Measurements from ENCODE around the gene CES2. TPM values are rescaled to one million over a fixed set of nuclear protein-coding genes. Genes with fewer than 3 reads are reported as not detected.

Gene CES2
- total RNA-seq, 1 donor from 2014 or later, result 47.6 TPM

DNA sequence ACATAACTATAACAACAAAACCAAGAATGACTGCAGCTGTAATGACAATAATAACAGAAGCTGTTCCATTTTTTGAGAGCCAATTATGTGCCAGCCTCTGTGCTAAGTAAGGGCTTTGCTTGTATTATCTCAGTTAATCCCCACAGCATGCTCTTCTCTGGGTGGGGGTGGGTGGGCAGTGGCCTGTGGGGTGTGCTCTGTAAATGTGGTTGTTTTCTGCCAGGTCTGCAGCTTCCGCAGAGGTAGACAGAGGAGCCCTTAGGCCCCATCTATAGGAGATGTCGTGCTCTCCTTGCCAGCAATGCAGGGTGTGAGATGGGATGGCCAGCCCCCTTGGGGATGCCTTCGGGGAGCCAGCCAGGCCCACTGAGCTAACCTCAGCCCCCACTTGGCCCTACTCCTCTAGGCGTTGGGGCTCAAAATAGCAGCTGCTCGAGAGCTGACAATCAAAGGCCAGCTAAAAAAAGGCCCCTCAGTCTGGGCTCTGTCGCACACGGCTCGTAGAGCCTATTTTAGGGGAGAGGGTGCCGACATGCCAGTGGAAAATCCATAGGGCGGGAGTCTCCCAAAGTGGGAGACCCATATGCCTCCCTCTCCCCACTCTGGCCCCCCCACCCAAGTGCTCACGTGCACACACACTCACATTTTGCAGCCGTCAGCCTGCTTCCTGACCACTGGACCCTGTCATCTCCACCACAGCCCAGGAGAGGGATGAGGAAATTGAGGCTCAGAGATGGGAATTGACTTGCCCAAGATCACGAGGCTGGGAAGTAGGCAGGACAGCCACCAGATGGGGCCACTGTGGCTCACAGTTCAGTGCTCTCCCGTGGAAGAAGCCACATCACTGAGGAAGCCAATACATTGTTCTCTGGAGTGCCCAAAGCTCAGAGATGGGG lies 32.4 kb upstream of the CES2 start:
- no peak for DNase-seq (ENCODE audit: low spot score)

DNA sequence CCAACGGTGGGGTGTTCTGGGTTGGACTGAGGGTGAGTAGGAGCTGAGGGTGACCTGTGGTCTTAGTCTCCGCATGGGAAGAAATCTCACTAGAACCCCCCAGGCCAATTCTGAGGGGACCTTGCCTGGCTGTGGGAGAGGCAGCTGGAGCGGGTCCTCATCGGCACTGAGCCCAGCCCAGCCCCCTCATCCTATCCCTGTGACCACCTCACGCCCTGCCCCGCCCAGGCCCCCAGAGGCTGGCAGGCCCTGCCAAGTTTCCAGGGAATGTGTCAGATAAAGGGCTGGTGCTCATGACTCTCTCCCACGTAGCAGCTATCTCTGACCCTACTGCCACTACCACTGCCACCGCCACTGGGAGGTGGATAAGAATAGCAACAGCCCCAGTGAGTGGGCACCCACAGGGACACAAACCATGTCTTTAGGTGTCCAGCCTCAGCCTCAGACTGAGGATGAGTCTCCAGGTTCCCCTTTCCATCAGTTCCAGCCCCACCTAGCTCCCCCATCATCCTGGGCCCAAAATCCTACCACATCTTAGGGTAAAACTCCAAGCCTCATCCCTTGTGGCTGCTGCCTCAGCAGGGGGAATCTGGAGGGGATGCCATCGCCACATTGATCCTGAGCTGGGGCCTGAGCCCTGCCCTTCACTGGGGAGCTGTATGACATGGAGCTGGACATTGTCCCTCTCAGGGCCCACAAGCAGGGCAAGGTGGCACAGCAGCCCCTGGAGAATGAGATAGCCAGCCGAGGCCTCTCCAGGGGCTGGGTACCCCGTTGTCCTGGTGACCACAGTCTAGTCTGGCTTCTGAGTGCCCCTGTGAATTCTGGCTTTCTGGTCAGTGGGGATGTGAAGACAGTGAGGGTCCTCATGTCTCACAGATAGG lies 31.5 kb upstream of the CES2 start:
- DNase-seq (ENCODE audit: low spot score), result no peak

DNA sequence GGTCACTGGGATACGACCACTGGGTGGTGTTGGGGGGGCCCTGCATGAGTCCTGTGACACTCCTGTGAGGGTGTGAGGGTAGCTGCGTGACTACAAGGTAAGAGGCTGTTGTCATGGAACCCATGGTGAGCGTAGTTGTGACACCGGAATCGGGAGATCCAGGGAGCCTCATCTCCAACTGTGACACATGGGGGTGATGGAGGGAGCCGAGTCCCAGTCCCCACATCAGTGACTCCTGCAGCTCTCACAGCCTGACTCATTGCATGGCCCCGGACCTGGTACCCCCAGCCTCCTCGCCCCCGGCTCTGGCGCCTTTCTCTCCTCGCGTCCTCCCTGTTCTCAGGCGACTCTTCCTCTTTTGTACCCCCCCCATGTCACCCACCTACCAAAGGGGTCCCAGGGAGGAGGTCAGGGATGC lies 30.9 kb upstream of the CES2 start:
- no peak for DNase-seq (ENCODE audit: low spot score)

DNA sequence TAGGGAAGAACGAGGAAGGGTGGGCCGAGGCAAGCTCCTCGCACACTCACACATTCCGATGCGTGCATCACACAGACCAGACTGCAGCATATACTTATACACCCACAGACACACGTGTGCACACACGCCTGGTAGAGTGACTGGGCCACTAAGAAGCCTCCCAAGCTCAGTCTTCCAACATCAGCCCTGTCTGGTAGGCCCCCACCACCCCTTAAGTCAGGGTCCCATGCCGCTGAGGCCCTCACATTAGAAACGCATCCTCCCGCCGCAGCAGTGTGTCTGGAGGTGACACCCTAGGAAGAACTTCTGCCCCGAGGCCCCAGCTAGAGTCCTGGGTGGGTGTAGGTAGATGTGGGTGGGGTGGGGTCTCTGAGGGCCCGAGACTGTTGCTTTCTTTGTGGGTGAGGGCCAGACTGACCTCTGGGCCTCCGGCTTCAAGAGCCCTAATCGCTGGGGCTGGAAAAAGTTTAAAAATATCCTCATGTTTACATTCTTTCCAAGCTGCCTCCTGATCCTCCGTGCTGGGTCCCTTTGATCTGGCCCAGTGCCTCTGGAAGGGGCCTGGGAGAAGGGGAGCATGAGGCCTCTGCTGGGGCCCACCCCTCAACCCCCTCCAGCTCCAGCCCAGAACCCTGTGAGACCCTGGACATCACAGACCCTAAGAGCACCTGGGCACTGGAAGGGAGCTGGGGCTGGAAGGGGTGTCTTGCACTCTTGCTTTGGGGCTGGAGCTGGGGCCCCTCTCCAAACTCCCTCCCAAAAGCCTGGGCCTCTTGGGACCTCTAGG lies 30.3 kb upstream of the CES2 start:
- no peak for DNase-seq (ENCODE audit: low spot score)

DNA sequence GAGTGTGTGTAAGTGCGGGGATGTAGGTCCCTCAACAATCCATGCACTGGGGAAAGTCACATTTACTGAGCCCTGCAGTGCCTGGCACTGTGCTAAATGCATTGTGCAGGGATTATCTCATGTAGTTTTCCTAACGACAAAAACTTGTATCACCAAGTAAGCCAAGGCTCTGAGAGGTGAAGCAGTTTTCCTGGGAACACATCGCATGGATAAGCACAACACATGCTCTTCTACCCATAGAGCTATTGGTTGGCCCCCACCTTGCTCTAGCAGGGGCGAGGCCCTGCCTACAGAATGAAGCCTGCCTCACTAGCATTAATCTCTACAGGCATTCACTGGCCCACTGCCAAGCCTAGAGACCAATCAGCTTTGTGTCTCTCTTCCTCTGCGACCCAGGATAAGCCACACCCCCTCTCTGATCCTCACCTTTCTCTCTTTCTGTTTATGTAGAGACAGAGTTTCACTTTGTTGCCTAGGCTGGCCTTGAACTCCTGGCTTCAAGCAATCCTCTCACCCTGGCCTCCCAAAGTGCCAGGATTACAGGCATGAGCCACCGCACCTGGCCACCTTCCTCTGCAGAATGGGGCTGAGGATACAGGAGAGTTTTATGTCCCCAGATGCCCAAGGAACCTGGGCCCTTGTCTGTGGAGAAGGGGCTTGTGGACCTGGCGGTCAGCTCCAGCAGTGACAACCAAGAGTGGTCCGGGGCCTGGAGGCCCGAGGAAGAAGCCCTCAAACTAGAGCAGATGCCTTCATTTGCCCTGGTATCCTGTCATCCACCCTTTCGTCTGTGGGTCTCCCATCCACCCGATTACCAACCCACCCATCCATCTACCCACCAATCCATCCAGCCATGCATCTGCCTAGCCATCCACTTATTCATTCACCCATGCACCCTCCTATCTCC lies 29.4 kb upstream of the CES2 start:
- DNase-seq (ENCODE audit: low spot score), result no peak

DNA sequence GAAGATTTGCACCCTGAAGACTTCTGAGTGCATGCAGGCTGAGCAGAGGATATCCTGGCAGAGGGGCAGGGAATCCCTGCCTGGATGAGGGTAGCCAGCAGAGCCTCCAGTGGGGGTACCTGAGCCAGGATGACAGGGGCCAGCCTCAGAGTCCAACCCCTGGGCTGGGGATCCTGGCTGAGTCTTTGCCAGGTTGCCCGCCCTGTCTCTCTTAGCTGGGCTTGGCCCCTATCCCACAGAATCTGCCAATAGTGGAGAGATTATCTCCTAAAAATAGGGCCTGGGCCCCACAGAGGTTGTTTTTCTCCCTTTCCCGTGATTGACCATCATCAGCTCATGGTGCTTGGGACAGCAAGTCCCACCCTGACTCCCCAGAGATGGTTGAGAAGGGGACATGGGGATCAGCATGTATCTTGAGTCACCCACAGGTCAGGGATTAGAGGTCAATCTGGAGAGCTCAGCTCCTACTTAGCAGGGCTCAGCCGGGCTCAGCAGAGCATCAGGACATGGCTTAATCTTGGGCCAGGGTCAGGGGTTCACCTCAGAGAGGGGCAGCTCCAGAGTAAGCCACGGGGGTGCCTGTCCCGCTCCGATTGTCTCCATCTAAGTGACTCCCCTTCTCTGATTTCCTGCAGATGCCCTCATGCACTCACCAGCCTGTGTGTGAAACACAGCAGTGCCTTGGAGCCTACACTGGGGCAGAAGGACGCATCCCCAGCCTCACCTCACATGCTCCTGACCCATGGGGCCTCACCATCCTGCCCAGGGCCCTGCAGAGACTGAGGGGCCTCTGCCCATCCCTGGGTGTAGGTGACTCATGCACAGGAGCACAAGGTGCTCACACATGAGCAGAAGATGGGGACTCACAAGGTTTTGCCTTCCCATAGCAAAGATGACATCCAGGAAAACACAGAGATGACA lies 28.1 kb upstream of the CES2 start:
- DNase-seq (ENCODE audit: low spot score), result no peak

DNA sequence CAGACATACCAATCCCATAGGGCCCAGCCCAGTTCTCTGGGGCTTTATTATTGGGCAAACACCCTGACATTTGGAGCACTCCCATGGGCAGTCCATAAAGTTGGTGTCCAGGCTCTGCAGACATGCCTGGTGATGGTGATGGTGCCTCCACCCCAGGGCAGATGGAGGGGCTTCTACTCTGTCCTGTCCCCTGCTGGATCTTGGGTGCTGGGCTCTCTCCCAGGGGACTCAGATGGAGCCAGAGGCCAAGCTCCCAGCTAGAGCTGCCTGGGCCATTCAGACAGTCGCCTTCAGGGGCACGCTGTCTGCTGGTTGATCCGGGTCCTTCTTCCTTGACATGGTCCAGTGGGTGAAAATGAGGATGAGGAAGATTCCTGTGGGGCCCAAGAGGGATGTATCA lies 27.2 kb upstream of the CES2 start:
- DNase-seq (ENCODE audit: low spot score), result no peak

DNA sequence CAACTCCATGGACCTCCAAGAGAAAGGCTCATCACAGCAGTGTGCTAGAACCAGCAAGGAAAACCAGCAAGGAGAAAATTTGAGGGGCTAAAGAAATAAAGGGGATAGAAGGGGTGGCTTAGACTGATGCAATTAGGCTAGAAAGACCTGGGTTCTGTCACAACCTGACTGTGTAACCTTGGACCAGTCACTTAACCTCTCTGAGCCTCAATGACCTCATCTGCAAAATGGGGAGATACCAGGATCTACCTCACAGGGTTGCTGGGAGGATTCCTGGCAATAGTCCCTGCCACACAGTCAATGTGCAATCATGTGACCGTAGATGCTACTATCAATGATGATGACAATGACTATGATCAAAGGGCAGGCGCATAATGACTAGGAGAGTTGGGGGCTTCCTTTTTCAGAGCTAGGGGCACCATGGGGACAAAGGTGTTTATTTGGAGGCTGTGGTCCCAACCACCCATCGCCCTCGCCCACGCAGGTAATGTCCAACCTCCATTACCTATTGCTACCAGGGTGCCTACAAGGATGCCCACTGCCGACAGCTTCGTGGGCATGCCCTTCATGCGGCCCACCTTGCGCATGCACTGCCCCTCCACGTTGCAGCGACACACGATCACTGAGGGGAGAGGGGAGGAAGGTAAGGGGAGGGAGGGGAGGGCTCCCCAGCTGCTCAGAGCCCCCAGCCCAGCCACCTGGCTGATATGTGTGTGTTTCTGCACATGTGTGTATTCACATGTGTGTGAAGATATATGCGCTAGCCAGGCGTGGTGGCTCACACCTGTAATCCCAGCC lies 26.4 kb upstream of the CES2 start:
- no peak for DNase-seq (ENCODE audit: low spot score)

DNA sequence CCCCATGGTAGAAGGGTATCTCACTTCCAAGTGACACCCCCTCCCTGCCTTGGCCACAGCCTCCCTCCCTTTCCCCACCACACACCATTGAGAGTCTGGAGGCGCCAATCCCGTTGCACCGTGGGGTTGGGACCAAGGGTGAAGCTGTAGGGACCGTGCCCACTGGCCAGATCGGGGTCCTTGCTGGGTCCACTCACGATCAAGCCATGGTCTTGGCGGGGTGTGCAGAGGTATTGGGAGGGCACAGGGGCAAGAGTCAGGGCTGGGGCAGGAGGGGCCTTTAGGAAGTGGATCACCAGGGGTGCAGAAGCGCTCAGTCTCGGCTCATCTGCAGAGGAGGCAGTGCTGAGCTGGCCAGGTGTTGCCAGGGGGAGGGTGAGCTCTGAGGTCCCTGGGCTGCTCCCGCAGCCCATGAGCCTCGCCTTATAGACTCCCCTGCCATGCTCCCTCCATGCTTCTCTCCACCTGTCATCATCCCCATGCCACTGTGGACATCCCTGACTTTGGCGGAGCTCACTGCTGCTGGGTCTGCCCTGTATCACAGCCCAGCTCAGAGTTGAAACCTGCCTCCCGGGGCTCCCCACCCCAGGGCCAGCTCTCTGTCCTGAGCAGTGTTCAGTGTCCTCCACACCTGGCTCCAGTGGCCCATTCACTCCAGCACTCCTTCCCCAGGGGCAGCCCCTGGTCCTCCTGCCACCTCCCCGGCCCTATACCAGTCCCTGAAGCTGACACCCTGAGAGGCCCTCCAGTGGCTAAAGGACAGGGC lies 25.0 kb upstream of the CES2 start:
- DNase-seq (ENCODE audit: low spot score), result no peak

DNA sequence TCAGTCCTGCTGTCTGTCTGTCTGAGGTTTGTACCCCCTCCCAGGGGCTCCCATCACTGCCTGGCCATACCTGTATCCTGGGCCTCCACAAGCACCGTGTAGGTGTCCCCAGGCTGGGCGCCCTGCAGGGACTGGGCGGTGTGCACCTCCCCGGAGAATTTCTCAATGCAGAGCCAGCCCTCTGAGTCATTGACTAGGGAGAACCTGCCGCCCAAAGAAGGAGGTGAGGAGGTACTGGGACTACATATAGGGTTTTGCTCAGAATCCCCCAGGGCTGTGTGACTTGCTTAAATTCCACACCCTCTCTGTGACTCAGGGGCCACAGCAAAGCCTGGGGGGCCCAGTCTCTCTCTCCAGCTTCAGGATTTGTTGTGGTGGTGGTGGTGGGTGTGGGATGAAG lies 24.2 kb upstream of the CES2 start:
- DNase-seq (ENCODE audit: low spot score), result no peak

DNA sequence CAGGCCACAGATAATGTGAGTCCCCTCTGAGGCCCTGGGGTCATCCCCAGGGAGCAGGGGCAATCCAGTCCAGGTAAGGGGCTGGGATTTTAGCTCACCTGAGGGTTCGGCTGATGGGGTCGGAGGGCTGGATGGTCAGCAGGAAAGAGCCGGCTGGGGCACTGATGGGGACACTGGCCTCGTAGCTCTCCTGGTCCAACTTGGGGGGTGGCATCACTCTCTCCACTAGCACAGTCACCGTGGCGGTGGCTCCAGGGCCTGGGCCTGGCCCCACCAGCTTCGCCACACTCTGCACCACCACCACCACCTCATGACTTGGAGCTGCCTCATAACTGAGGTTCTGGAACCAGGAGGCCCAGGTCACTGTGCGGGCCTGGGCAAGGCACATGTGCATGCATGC lies 23.5 kb upstream of the CES2 start:
- DNase-seq (ENCODE audit: low spot score), result no peak

DNA sequence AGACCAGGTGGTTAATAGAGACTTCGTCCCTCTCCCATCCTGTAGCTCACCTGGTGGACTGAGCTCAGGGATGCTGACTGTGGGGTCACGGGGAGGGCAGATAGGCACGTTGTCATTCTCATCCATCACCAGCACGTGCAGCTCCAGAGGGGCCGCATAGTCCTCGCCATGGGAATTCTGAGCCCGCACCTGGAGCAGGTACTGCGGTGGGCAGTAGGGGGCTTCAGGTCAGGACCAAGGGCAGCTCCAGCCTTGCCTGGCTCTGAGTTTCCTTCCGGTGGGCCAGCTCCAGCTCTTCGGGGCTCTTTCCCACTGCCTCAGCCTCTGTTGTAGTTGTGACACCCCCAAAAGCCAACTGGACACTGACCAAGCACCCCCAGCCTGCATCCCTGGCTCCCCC lies 22.2 kb upstream of the CES2 start:
- no peak for DNase-seq (ENCODE audit: low spot score)

DNA sequence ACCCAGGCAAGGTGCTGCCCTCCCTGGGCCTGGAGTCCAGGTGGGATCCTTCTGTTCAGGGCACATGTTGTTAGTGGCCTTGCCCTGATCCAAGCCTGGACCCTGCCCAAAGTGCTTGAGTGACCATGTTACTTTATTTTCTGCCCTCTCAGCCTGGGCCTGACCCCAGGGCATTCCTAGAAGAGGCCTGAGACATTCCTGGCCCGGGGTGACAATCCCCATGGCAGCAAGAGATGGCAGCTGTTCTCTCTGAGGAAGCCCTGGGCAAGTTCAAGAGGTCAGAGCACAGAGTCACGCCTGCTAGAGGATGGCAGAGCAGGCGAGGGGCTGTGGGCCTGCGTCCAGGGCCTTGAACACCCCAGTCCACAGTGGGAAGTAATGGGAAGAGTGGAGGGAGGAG lies 21.6 kb upstream of the CES2 start:
- DNase-seq (ENCODE audit: low spot score), result no peak

DNA sequence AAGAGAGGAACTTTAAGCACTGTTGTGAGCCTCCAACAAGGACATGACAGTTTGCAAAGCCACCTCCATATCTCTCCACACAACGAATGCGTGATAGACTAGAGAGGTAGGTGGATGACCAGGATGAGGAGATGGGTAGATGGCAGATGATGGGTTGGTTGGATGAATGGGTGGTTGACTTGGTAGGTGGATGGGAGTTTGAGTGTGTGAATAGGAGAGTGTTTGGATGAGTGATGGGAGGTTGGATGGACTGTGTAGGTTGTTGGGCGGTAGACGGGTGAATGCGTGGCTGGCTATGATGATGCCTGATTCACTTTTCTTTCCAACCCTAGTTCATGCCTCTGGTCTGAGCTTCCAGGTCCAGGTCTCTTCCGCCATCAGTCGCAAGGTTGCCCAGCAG lies 20.8 kb upstream of the CES2 start:
- no peak for DNase-seq (ENCODE audit: low spot score)

DNA sequence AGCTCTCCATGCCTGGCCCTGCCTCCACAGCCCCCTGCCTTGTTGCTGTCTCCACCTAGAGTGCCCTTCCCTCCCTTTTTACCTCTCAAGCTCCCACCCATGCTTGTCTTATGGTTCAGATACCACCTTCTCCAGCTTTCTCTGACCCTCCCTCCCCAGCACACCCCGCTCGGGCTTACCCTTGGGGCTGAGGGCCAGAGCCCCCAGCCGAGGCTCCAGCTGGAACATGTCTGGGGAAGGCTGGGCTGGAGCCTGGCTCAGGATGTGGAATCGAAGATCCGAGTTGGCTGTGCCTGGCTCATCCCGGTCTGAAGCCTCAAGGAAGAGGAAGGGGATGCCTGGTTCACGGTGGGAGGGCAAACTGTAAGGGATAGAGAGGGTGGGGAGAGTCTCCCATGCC lies 20.3 kb upstream of the CES2 start:
- DNase-seq (ENCODE audit: low spot score), result no peak

DNA sequence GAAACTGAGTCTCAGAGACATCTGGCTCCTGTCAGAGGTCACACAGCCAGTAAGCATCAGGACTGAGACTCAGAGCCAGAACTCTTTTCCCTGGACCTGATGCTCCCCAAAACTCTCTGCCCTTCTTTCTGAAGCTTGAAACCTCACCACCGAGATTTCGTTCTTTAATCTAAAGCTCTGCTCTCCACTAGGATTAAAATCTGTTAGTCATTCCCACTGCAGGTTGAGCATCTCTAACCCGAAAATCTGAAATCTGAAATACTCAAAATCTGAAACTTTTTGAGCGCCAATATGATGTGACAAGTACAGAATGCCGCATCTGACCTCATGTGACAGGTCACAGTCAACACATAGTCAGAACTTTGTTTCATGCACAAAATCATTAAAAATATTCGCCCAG lies 18.8 kb upstream of the CES2 start:
- DNase-seq (ENCODE audit: low spot score), result no peak

DNA sequence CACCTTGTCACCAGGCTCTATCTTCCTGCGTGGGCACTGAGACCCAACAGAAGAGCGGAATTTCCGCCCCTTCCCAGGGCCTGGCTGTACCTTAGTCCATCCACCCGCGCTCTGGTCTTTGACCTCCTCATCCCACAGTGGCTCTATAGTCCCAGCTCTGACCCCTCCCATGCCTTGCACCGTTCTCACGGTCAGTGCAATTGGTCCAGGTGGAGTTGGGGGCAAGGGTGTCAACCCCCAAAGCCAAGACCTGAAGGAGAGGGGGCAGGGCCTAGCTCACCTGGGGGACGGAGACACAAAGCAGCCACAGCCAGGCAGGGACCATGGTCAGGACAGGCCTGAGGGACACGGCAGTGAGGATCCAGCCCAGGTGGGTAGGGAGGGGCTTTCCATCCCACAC lies 17.6 kb upstream of the CES2 start:
- no peak for DNase-seq (ENCODE audit: low spot score)

DNA sequence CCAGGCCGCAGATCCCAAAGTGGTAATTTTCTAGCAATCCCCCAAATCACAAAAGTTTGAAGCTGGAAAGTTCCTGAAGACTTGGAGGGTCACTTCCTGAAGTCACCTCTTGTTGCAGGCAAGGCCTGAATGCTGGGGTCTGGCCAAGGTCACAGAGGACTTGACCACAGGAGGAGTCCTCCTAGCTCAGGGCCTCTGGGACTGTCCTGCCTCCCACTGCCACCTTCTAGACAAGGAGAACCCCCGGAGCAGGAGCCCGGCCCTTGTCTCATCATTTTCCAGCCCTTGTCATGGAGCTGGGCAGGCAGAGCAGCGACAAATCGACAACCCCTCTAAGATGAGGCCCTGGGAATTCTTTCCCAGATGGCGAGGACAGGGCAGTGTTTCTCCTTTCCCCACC lies 17.0 kb upstream of the CES2 start:
- no peak for DNase-seq (ENCODE audit: low spot score)

All from mesenteric fat pad (tissue), 1 donor.